Measurements from ENCODE around the gene RBKS.

RBKS gene

DNA sequence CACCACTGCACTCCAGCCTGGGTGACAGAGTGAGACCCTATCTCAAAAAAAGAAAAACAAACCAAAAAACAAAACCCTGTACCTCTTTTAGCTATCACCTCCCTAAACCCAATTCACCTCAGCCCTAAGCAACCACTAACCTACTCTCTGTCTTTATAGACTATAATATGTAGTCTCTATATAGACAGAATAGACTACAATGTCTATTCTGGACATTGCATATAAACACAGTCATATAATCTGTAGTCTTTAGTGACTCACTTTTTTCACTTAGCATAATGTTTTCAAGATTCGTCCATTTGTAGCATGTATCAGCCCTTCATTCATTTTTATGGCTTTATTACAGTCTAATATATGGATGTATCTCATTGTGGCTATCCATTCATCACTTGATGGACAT, 155.9 kb downstream of the RBKS start:
- DNase-seq (ENCODE audit: low spot score) = no peak
